D341Med (cell line): Measurements from ENCODE around the gene ACOT7.

Experiments
- DNase-seq: peaks from one replicate; pipeline ENCODE4 v3.0.0; 2012; ENCODE audit warnings: low spot score

The ACOT7 gene

GRCh38 chr1:6248932-6249738, 144.4 kb downstream of the ACOT7 start:
- peak; percentile 62 for DNase-seq

- DNase-seq = no peak
These were observed 145.3 kb downstream of the ACOT7 start for GRCh38 chr1:6248161-6248776.

DNA sequence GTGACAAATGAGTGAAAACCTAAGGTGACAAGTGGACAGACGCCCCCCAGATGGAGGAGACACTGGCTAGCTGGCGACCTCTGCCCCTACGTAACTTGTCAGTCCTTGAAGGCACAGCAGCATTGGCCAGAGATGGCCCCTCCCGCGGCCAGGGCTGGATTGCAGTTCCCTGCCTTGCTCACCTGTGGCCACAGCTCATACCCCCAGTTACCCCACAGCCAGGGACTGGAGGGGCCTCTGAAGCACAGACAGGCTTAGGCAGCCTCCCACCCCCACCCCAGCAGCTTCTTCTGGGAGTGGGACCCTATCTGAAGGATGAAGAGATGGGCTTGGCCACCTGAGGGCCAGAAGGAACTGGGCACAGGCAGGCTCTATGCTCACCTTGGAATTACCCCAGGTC, 145.9 kb downstream of the ACOT7 start:
- no peak for DNase-seq

DNA sequence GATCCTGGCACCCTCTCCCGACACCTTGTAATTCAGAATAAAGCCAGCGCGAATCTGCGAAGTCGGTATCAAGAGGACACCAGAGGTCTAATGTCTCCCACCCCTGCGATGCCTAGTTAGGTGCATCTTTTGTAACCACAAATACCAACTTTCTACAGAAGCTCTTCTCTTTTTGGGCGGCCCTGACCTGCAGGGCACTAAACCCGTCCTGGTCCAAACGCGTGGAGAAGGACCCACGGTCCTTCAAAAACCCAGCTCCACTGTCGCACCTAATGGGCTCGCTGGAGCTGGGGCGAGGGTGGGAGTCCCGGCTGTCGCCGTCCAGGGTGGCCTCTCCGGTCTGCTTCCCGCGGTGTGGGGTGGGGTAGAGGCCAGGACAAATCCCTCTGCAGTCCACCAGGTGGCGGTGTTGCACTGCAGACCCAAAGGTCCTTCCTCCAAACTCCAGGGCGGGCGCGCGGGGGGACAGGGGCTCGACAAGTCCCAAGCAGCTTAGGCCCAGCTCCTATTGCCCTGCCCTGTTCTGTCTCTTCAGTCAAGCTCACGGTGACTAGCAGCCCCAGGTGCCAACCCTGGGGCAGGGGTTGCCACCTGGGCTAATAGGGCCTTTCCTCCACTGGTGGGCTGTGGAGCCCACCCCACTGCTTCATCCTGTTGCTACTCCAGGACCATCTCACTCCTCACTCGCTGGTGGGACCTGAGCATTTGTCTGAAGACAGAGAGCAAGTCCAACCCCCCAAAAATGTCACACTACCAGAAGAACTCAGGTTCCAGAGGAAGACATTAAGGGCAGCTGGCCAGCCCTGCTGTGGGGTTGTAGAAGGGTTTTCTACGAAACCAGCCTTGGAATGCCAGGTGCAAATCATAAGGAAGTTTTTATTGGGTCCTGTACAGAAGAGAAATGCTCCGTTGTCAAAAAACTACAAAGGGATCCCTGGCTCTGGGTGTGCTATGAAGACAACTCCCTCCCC, 146.8 kb downstream of the ACOT7 start:
- peak; percentile 88 for DNase-seq

- DNase-seq = peak; percentile 85
These were observed 147.6 kb downstream of the ACOT7 start for GRCh38 chr1:6245869-6246496.

GRCh38 chr1:6245086-6245868, 148.3 kb downstream of the ACOT7 start:
- peak; percentile 86 for DNase-seq

GRCh38 chr1:6244401-6245049, 149.0 kb downstream of the ACOT7 start:
- no peak for DNase-seq

DNA sequence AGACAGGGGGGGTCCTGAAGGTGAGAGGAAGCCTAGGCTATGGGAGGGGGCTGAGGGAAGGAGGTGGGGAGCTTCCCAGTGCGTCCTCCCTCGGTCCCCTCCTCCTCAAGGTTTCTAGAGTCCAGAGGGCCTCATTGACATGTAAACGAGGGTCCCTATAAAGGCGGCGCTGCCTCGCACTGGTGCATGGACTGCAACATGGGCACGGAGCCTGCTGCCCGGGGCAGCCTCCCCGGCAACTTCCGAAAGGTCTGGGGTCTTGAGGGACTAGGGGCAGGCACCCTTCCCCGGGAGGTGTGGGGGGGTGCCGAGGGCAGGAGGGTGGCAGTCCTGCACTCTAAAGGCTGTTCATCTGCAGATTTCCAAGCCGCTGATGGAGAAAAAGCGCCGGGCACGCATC, 149.6 kb downstream of the ACOT7 start, which contains the start of gene HES3:
TSS of gene HES3 (plus strand) at position 187 of the 400 bp plus-strand sequence. CDS start at position 374, 187 bp downstream.
- no peak for DNase-seq

DNA sequence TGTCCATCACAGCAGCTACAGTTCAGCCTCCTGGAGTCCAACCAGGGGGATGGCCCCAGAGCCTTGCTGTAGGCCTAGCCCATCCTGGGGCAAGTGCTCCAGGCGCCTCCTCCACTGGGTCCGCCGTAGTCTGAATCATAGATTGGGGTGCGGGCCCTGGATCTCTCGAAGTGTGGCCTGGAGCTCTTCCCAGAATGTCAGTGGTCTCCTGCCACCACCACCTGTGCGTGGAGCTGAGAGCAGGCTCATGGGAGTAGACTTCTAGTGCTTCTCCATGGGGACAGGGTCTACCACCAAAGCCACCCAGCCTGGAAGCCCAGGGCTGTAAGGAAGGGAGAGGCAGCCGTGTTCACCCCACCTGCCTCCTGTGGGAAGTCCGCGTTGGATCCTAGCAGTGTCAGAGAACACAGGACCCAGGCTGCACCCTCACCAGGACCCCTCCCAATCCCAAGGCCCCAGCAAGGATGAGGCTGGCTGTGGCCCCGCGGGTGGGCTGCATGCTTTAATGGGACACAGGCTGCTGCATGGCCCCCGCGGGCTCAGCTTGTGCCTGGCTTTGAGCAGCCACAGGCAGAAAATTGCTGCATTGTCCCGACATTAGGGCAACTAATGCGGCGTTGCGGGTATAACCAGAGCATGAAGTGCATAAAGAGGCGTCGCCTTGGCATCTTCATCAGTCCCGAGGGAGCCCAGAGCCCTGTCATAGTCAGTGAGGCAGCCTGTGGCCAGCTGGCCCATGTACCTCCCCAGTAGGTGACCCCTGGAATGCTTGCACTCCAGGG, 150.3 kb downstream of the ACOT7 start:
- no peak for DNase-seq

GRCh38 chr1:6241887-6242740, 151.5 kb downstream of the ACOT7 start:
- DNase-seq = no peak

DNA sequence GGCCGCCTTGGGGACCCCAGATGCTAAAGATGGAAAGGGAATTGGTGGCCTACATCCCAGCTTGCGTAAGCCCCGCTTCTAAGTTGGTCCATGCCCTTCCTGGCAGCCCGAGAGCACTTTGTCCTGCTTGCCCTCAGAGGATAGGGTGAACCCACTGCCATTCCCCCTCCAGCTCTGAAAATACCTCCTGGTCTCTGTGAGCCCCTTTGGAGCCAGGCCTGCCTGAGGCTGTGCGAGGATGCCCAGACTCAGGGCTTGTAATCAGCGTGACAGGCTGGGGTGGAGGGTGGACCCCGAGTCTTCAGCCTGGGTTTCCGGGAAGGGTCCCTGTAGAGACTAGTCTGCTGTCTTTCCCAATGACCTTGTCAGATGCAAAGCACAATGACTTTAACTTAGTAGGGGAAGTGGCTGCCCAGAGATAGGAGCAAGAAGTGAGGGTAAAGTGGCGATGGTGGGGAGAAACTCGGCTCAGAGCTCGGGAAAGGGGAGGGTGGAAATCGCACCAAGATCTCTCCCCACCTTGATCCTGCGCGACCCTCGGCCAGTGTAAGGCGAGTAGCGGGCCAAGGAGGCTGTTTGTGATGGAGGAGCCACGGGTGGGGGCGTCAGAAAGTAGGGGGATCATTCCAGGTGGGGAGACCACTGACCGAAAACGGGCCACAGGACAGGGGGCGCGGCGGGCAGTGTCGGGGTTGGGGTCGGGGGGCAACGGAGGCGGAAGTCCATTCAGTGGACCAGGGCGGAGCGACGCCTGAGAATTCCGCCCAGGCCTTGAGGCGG, 152.3 kb downstream of the ACOT7 start:
- DNase-seq = no peak

- no peak for DNase-seq
These were observed 153.4 kb downstream of the ACOT7 start for GRCh38 chr1:6239950-6240768.

GRCh38 chr1:6239213-6239752, 154.3 kb downstream of the ACOT7 start:
- no peak for DNase-seq

- DNase-seq = no peak
These were observed 156.5 kb downstream of the ACOT7 start for GRCh38 chr1:6237093-6237492.

DNA sequence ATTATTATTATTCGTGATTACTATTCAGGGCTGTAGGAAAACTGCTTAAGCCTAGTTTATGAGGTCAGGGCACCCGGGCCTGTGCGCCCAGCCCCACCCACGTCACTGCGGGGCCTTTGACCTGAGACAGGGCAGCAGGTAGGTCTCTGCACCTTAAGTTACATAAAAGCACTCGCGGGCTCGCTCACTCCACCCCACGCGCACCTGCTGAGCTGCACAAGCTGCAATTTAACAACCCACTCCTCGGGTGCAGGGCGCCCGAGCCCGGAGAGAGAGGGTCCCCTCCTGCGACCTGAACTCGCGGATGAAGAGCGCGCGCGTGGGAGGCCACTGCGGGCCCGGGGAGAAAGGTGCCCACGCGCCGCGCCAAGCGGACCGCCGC, 158.3 kb downstream of the ACOT7 start:
- DNase-seq = no peak

- no peak for DNase-seq
These were observed 158.9 kb downstream of the ACOT7 start for GRCh38 chr1:6234502-6235295.
